ENCODE data around the gene FAM110A.

DNA sequence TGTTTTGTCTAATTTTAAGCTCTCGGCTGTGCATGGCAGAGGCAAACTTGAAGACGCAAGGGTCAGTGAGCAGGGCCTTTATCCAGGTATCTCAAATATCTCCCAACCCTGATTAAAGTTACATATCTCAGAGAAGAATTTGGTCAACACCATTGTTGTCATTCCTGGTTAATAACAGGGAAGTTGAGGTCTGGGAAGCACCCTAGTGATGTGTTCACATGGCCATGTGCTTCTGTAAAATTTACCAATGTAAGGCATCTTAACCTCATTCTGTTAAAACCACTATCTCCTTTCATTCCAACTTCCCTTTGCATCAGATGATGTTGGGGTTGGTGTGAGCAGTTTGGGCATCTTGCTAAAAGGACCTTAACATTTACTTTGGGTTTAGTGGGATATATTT is 4.0 kb upstream of the FAM110A start:
- TF ChIP-seq, protein P1, sequence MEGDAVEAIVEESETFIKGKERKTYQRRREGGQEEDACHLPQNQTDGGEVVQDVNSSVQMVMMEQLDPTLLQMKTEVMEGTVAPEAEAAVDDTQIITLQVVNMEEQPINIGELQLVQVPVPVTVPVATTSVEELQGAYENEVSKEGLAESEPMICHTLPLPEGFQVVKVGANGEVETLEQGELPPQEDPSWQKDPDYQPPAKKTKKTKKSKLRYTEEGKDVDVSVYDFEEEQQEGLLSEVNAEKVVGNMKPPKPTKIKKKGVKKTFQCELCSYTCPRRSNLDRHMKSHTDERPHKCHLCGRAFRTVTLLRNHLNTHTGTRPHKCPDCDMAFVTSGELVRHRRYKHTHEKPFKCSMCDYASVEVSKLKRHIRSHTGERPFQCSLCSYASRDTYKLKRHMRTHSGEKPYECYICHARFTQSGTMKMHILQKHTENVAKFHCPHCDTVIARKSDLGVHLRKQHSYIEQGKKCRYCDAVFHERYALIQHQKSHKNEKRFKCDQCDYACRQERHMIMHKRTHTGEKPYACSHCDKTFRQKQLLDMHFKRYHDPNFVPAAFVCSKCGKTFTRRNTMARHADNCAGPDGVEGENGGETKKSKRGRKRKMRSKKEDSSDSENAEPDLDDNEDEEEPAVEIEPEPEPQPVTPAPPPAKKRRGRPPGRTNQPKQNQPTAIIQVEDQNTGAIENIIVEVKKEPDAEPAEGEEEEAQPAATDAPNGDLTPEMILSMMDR (IDR thresholded peaks at IDR 0.05) = no peak
- no peak for TF ChIP-seq ZFX (IDR thresholded peaks at IDR 0.05; ENCODE audit: borderline replicate concordance)
